ENCODE results near the gene AMIGO1.

The AMIGO1 gene

GRCh38 chr1:109535481-109535880 lies 26.0 kb upstream of the AMIGO1 start:
- in situ Hi-C loops (cut with MboI; ENCODE audit: low sequenced_read_pairs), result loop anchor here (5.0 to 25.0 kb wide), 3 partner anchors 38 to 452 kb away; partner anchors contain the start of gene AHCYL1

DNA sequence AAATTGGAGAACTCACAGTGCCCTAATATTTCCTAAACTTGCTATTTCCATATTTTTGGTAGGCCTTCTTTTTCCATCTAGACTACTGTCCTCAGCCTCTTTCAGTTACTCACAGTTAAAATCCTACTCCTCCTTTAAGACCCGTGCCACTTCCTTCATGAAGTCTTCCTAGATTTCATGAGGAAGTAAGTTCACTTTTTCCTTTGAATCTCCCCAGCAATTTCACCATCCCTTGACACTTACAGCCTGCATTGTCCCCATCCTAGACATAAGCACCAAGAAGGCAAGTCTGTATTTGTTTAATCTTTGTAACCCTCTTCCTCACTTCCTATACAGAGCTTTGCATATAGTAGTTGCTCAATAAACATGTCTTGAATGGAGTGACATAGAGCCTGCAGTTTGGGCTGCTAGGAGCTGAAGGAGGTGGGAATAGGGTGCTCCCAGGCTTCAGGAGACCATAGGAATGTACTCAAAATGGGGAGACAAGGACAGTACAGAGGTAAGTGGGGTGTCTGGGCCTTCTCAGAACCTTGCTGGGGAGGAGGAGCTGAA lies 24.9 kb upstream of the AMIGO1 start:
- in situ Hi-C loops (cut with MboI; ENCODE audit: low sequenced_read_pairs), result loop anchor here (10.0 to 25.0 kb wide), 2 partner anchors 270 to 453 kb away; partner anchors contain the start of gene AHCYL1

- in situ Hi-C loops (cut with MboI; ENCODE audit: low sequenced_read_pairs), result loop anchor here (10.0 to 25.0 kb wide), 2 partner anchors 268 to 455 kb away; partner anchors contain the start of gene AHCYL1
These were observed 23.0 kb upstream of the AMIGO1 start for GRCh38 chr1:109532365-109533136.

DNA sequence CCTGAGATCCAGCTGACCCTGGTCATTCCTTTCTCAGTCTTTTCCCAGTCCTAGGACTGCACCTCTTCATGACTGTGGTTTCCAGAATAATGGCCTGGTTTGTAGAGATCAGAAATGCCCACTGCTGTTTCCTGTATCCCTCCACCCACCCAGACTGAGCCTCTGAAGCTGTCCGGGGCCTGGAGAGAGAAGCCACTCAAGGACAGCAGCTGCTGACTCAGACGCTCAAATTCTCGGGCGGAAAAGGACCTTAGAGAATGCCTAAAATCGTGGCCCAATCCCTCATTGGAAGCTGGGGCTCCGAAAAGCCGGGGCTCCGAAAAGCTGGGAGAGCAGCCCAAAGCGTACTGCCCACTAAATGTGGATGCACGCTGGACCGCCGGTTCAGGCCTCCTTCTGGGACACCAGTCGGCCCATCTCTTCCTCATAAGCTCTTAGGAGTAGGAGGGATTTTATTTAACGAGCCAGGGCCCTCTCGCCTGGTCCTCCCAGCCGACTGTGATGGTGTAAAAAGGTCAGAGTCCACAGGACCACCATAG lies 22.4 kb upstream of the AMIGO1 start:
- in situ Hi-C loops (cut with MboI; ENCODE audit: low sequenced_read_pairs), result loop anchor here (10.0 to 25.0 kb wide), 2 partner anchors 267 to 455 kb away; partner anchors contain the start of gene AHCYL1

DNA sequence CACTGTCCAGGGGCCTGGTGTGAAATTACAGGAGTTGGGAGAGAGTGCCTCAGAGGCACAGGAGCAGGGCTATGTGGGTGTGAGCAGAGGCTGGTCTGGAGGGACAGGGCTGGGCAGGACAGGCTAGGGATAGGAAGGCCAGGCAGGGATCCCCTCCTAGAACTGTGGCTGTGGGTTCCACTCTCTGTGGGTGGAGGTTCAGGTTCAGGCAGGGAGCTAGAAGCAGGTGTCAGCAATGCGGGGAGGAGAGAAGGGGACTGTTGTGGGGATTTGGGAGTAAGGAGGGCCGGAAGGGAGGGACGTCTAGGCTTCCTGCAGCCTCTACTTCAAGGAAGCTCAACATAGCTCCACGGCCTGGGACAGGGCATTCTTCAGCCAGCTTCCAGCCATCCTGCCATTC lies 21.9 kb upstream of the AMIGO1 start:
- in situ Hi-C loops (cut with MboI; ENCODE audit: low sequenced_read_pairs), result loop anchor here (10.0 to 25.0 kb wide), 2 partner anchors 267 to 456 kb away; partner anchors contain the start of gene AHCYL1

- in situ Hi-C loops (cut with MboI; ENCODE audit: low sequenced_read_pairs), result loop anchor here (10.0 to 25.0 kb wide), 2 partner anchors 266 to 457 kb away; partner anchors contain the start of gene AHCYL1
These were observed 21.0 kb upstream of the AMIGO1 start for GRCh38 chr1:109530457-109531087.

DNA sequence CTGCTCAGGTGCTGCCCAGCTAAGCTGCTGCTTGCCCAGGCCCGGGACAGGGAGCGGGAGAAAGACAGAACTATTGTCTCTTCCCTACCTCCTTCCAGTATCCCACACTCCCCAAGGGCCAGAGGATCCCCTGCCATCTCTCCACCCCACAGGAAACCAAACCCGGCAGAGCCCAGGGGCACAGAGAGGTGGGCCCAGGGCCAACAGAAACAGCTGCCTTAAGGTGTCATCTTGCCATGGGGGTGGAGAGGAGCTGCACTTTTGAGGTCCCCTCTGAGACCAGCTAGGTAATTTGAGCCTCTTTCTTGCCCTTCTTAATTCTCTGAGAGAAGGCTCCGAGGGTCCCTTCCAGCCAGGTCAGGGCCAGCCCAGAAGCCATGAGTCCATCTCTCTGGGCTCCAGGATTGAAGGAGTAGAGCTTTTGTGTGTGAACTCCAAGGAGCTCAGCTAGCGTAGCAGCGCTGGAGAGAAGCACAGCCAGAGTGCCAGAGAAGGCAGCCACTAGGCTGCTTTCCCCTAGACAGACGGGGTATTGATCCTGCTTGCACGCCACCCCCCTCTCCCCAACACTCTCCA lies 20.4 kb upstream of the AMIGO1 start:
- in situ Hi-C loops (cut with MboI; ENCODE audit: low sequenced_read_pairs), result loop anchor here (10.0 to 25.0 kb wide), 2 partner anchors 265 to 457 kb away; partner anchors contain the start of gene AHCYL1

DNA sequence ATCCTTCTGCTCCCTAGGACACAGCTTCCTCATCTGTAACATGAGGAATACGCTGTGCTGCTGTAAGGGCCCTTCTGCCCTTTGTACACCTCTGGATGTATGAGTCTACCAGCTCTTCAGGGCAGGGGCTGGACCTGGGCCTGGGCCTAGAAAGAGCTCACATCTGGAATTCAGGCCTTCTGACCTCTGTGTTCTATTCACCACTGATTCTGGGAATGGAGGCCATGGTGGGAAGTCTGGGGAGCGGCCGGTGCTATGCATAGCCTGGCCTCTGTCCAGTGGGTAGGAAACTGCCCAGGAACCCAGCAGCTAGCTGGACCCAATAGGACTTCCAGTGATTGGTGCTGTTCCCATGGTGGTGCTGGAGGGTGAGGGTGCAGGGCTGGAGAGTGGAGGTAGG lies 19.2 kb upstream of the AMIGO1 start:
- in situ Hi-C loops (cut with MboI; ENCODE audit: low sequenced_read_pairs), result loop anchor here (25.0 kb wide), 1 partner anchor 459 kb away; the partner anchor contains the start of gene AHCYL1

GRCh38 chr1:109527846-109528695 lies 18.5 kb upstream of the AMIGO1 start:
- in situ Hi-C loops (cut with MboI; ENCODE audit: low sequenced_read_pairs), result loop anchor here (25.0 kb wide), 1 partner anchor 459 kb away; the partner anchor contains the start of gene AHCYL1

GRCh38 chr1:109527098-109527811 lies 17.7 kb upstream of the AMIGO1 start:
- in situ Hi-C loops (cut with MboI; ENCODE audit: low sequenced_read_pairs), result loop anchor here (25.0 kb wide), 1 partner anchor 460 kb away; the partner anchor contains the start of gene AHCYL1

DNA sequence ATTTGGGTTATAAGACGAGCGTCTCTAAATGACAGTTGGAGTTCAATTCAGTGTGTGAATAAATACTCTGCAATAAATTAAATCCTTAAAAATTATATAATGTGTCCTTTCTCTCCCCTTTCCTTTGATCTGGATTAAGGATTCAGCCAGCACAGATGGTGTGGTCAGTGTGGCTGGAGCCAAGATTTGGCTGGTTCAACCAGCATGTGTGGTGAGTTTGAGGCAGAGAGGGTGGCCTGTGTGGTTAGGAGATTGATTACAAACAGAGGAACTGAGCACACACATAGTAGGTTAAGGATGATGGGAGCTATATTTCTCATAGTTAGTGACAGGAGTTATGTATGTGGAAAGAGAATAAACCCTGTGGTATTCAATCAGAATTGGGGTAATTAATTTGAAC lies 14.2 kb upstream of the AMIGO1 start:
- in situ Hi-C loops (cut with MboI; ENCODE audit: low sequenced_read_pairs), result no loop called here

- in situ Hi-C loops (cut with MboI; ENCODE audit: low sequenced_read_pairs), result no loop called here
These were observed 12.5 kb upstream of the AMIGO1 start for GRCh38 chr1:109522026-109522425.

GRCh38 chr1:109521002-109521951 lies 11.8 kb upstream of the AMIGO1 start:
- in situ Hi-C loops (cut with MboI; ENCODE audit: low sequenced_read_pairs), result no loop called here

GRCh38 chr1:109517337-109517736 lies 7.8 kb upstream of the AMIGO1 start:
- in situ Hi-C loops (cut with MboI; ENCODE audit: low sequenced_read_pairs), result no loop called here

DNA sequence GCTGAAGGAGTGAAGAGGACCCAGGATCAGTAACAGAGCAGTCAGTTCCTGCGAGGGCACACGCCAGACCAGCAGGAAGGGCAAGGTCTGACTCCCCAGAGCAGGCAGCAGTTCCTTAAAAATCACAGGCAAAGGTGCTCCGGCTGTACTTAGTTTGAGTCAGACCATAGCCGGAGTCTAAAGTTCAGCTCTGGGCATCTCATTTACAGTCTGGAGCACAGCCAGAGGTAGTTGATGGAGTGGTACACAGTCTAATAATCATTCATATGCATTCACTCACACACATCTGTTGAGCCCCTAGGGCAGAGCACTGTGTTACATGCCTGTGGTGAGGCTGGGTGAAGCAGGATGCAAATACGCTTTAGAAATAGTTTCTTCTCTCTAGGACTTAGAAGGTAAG lies 7.3 kb upstream of the AMIGO1 start:
- in situ Hi-C loops (cut with MboI; ENCODE audit: low sequenced_read_pairs), result no loop called here

DNA sequence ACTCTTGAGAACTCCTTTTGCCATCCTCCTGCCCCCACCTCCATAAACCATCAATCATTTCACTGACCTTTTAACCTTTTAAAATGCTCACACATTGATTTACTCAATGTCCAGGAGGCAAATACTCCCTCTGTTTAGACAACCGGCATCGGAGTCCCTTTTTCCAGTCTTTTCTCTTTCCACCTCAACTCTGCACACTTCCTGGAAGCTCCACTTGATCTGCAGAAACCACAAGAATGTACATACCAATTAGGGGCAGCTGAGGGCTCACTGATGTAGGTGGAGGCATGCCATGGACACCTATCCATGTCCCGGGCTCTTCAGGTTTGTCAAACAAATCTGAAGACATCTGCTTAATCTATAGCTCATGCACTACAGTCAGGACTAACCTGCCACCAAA lies 5.3 kb upstream of the AMIGO1 start:
- in situ Hi-C loops (cut with MboI; ENCODE audit: low sequenced_read_pairs), result no loop called here

DNA sequence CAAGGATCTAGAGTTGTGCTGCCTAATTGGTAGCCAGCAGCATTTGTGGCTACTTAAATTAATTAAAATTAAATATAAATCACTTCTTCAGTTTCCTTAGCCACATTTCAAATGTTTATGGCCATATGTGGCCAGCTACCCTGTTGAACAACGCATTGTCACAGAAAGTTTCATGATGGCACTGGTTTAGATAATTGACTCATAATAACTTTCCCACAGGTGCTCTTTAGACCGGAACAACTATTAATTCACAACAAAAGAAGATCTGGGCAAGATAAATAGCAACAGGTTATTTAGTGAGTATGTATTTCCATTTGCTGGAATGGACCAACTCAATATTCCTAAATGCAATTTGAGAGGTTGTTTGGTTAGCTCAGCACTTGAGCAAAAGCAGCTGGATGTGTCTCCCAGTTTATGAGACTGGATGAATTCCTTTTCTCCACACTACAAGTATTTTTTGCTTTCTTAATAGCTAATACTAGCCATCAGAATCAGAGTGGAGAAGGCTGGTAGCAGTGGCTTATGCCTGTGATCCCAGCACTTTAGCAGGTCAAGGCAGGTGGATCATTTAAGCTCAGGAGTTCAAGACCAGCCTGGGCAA lies 3.7 kb upstream of the AMIGO1 start:
- in situ Hi-C loops (cut with MboI; ENCODE audit: low sequenced_read_pairs), result no loop called here

GRCh38 chr1:109508873-109509175 lies 703 bp downstream of the AMIGO1 start:
- in situ Hi-C loops (cut with MboI; ENCODE audit: low sequenced_read_pairs), result no loop called here
